Measurements from ENCODE around the gene ACY1.

ACY1 gene

DNA sequence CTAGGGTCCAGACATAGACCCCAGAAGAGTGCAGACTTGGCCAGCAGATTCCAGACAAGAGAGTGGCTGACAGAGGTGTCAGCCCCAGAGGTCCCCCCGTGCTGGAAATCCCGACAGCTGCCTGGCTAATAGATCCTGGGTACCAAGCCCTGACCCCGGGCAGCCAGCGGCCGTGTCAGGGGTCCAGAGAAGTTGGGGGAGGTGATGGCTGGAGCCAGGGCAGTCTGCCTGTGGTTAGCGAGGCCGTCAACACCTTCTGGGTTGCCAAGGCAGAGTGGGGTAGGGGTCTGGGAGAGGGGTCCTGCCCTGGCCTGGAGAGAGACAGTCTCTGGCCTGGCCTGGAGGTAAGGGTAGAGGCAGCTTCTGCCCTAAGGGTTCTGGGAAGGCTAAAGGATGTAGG is 37.5 kb downstream of the ACY1 start:
- Histone ChIP-seq H3K27me3 (ENCODE audit: insufficient read depth, low read length) (no peaks in the 10 kb centered on the region), H3K9ac (ENCODE audit: low read depth, low read length) (no peak overlapping the region), H3K9me3 (ENCODE audit: insufficient read depth, low read depth, low read length) (no peaks in the 10 kb centered on the region), H3K4me1 (ENCODE audit: insufficient read depth, low read length) (no peaks in the 10 kb centered on the region), H3K36me3 (ENCODE audit: insufficient read depth, low read depth, low read length) (no peaks in the 10 kb centered on the region), H3K4me3 (ENCODE audit: low read length) (no peak overlapping the region), H3K27ac (ENCODE audit: low read length) (no peak overlapping the region)

DNA sequence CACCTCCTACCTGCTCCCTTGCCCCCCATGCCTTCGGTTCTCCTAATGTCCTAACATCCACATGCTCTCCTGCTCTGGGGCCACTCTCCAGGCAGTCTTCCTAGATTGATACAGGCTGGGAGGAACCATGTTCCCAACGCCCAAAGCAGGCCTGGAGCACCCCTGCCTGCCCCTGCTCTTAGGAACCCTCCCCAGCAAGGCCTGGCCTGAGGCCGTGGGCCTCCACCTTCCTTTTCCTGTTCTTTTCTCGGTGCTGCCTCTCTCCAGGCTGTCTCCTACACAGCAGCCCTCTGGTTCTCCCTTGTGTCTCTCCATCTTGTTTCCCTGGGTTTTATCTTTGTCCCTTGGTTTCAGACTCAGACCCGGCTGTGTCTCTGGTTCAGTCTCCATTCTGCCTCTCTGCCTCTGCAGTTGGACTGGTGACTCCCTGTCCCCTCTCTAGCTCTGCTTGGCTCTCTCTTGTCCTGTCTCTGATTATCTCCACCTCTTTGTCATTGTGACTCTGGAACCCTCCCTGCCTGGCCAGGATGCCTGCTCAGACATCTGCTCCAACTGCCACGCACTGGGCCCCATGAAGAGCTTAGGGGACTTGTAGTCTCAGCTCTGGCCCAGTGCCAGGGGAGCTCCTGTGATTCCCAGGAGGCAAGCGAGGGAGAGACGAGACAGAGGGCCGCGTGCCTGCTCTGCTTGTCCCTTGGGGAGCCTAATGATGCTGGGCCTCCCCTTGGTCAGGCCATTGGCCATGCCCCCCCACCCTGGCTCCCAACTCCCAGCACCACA is 38.3 kb downstream of the ACY1 start:
- H3K27ac ChIP-seq (ENCODE audit: low read length) = no peak overlapping the region

DNA sequence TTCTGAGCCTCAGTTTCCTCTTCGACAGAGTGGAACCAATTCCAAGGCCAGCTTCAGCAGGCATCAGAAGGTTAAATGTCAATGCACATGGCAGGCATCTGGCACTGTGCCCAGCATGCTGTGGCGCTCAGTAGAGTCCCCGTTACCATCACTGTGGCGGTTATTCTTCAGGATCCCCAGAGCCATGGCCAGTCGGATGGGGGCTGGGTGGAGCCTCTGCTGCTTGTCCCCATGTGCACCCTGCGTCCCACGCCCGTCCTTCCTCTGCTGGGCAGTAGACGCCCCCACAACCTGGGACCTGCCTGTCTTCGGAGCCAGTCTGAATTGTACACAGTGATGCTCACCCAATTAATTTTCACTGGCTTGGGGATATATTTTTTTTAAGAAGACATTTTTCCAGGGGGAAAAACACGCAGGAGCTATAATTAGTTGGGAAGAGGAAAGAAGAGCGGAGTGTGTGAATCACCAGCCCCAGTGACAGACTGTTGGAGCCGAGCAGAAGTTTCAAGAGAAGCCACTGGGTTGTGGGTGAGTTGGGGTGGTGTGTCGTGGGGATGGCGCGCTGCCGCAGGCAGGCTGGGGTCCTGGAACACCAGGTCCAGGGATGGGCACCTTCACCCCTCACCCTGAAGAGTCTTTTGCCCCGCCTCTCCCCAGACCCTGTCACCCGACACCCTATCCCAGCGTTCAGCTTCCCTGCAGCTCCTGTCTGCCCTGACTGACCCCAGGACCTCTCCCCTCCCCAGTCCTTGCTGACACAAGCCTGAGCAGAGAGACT is 39.2 kb downstream of the ACY1 start:
- Histone ChIP-seq H3K9me3 (ENCODE audit: insufficient read depth, low read depth, low read length) (no peaks in the 10 kb centered on the region), H3K27me3 (ENCODE audit: insufficient read depth, low read length) (no peaks in the 10 kb centered on the region), H3K36me3 (ENCODE audit: insufficient read depth, low read depth, low read length) (no peaks in the 10 kb centered on the region), H3K4me3 (ENCODE audit: low read length) (no peak overlapping the region), H3K27ac (ENCODE audit: low read length) (no peak overlapping the region), H3K9ac (ENCODE audit: low read depth, low read length) (no peak overlapping the region), H3K4me1 (ENCODE audit: insufficient read depth, low read length) (no peaks in the 10 kb centered on the region)

More for the DNA sequence above, 38.3 kb downstream of the ACY1 start:
- H3K9me3 ChIP-seq (ENCODE audit: insufficient read depth, low read depth, low read length) = no peaks in the 10 kb centered on the region
- no peak overlapping the region for H3K4me3 ChIP-seq (ENCODE audit: low read length)
- H3K9ac ChIP-seq (ENCODE audit: low read depth, low read length) = no peak overlapping the region
- no peaks in the 10 kb centered on the region for H3K4me1 ChIP-seq (ENCODE audit: insufficient read depth, low read length)
- no peaks in the 10 kb centered on the region for H3K27me3 ChIP-seq (ENCODE audit: insufficient read depth, low read length)
- no peaks in the 10 kb centered on the region for H3K36me3 ChIP-seq (ENCODE audit: insufficient read depth, low read depth, low read length)

DNA sequence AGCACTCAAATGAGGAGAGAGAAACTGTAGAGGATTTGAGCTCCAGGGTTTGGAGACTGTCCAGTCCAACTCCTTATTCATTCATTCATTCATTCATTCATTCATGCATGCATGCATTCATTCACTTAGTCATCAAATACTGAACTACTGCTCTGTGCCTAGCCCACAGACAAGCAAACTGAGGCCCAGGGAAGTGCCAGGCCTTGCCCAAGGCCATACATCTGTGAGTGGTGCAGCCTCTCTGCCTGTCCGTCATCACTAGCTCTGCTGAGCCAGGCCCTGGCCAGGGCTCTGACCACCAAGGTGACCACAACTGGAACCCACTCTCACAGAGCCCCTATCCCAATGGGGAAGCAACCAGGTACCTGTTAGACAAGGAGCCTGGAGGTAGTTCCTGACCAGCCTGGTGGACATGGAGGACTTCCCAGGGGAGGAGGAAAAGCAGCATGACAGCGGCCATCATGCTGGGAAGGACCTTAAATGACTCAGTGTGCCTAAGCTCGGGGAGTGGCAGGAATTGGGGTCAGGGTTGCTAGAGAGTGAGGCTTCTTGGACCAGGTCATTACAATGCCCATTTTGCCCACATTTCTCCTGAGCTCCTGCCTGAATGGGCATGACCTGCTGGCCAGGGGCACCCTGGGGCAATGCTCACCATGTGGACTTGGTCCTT is 39.9 kb downstream of the ACY1 start:
- Histone ChIP-seq H3K4me1 (ENCODE audit: insufficient read depth, low read length) (no peaks in the 10 kb centered on the region), H3K9ac (ENCODE audit: low read depth, low read length) (no peak overlapping the region), H3K27me3 (ENCODE audit: insufficient read depth, low read length) (no peaks in the 10 kb centered on the region), H3K27ac (ENCODE audit: low read length) (no peak overlapping the region), H3K4me3 (ENCODE audit: low read length) (no peak overlapping the region), H3K36me3 (ENCODE audit: insufficient read depth, low read depth, low read length) (no peaks in the 10 kb centered on the region), H3K9me3 (ENCODE audit: insufficient read depth, low read depth, low read length) (no peaks in the 10 kb centered on the region)

DNA sequence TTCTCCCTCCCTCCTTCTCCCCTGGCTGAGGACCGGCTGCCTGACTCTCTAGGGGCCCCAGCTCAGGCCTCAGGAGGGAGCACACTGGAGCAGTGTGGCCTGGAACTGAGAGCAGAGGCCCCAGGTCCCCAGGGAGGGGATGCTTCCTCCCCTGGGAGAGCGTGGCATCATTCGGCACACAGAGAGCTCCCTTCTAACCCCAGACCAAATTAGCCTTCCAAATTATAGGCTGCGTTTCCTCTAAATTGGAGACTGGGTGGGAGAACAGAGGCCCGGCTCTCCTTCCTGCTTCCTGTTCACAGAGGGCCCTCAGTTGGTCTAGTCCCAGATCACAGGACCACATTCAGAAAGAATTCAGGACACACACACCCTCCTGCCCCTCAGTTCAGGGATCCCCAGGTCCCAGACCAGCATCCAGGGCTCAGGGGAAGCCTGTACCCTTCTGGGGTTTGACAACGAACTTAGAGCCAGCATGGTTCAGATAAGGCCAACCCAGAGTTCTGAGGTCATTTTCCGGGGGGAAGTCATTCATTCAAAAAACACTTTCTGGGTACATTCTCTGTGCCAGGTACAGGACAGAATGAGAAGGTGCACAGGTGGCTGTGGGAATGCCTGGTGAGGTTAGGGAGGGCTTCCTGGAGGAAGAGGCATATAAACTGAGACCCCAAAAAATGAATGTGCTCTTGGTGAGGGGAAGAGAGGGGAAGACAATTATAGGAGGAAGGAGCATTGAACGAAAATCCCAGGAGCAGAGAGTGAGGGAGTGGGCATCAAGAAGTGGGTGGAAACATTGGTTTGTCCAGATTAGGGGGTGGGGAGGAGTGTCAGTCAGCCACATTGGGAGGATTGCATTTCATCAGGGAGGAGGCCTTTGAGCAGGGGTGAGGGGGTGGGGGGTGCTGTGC is 40.8 kb downstream of the ACY1 start:
- Histone ChIP-seq H3K27me3 (ENCODE audit: insufficient read depth, low read length) (no peaks in the 10 kb centered on the region), H3K4me1 (ENCODE audit: insufficient read depth, low read length) (no peaks in the 10 kb centered on the region), H3K27ac (ENCODE audit: low read length) (no peak overlapping the region), H3K36me3 (ENCODE audit: insufficient read depth, low read depth, low read length) (no peaks in the 10 kb centered on the region), H3K9me3 (ENCODE audit: insufficient read depth, low read depth, low read length) (no peaks in the 10 kb centered on the region), H3K9ac (ENCODE audit: low read depth, low read length) (no peak overlapping the region), H3K4me3 (ENCODE audit: low read length) (no peak overlapping the region)

DNA sequence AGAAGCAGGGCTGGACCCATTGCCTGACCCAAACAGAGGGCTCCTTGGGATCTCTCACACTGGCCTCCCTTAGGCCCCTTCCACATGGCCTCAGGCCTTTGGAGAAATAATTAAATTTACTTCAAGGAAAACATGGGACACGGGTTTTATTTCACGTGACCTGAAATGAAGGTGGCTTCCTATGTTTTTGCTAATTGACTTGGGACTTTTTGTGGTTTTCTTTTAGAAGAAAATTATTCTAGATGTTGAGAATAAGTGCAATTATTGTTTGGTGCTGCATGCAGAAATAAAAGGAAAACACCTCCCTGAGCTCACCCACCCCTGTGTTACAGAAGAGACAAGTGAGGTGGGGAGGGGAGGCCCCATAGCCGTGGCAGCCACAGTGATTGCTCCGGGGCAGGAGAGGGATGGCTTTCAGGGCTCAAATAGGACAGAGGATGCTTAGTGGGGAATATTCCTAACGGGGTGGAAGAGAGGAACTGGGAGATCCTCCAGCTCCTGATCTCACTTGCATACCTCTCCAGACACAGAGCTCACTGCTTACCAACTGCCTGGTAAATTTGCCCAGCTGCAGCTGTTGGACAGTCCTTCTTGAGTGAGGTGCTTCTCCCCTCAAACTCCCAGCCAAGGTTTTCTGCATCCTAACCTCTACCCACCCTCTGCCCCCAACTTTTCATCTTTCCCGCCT is 41.6 kb downstream of the ACY1 start:
- H3K9me3 ChIP-seq (ENCODE audit: insufficient read depth, low read depth, low read length) = no peaks in the 10 kb centered on the region
- no peaks in the 10 kb centered on the region for H3K4me1 ChIP-seq (ENCODE audit: insufficient read depth, low read length)
- H3K9ac ChIP-seq (ENCODE audit: low read depth, low read length) = no peak overlapping the region
- H3K27me3 ChIP-seq (ENCODE audit: insufficient read depth, low read length) = no peaks in the 10 kb centered on the region
- no peaks in the 10 kb centered on the region for H3K36me3 ChIP-seq (ENCODE audit: insufficient read depth, low read depth, low read length)
- no peak overlapping the region for H3K4me3 ChIP-seq (ENCODE audit: low read length)
- no peak overlapping the region for H3K27ac ChIP-seq (ENCODE audit: low read length)

DNA sequence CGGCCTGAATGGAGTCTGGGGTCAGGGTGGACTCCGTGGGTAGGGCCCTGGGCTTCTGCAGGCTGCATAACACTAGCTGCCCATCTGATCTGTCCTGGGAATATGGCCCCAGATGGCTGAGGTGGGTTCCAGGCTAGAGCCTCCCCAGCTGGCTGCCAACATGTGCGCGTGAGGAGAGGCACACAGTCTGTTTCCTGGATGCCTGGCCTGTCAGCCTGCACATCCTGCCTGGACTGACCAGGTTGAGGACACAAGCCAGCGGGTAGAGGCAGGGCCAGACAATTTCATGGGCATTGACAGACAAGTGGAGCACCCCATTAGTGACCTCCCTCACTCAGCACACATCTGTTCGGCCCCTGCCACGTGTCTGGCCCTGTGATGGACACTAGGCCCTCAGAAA is 42.1 kb downstream of the ACY1 start:
- Histone ChIP-seq H3K27me3 (ENCODE audit: insufficient read depth, low read length) (no peaks in the 10 kb centered on the region), H3K9me3 (ENCODE audit: insufficient read depth, low read depth, low read length) (no peaks in the 10 kb centered on the region), H3K4me3 (ENCODE audit: low read length) (no peak overlapping the region), H3K9ac (ENCODE audit: low read depth, low read length) (no peak overlapping the region), H3K36me3 (ENCODE audit: insufficient read depth, low read depth, low read length) (no peaks in the 10 kb centered on the region), H3K27ac (ENCODE audit: low read length) (no peak overlapping the region), H3K4me1 (ENCODE audit: insufficient read depth, low read length) (no peaks in the 10 kb centered on the region)

DNA sequence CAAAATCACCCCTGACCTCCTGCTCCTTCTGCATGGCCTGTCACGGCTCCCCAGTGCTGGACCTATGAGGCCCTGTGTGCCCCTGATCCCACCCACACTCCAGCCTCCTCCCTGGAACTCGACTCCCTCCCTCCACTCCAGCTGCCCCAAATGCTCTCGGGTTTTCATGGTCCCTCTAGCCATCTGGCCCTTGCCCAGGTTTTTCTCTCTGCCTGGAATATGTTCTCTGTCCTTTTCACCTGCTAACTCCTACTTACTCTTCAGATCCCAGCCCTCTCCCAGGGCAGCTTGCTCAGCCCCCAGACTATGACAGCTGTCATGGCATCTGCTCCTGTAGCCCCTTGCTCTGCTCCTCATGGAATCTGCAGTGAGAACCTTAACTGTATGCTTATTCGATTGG is 42.7 kb downstream of the ACY1 start:
- H3K4me3 ChIP-seq (ENCODE audit: low read length) = no peak overlapping the region
- no peaks in the 10 kb centered on the region for H3K4me1 ChIP-seq (ENCODE audit: insufficient read depth, low read length)
- H3K36me3 ChIP-seq (ENCODE audit: insufficient read depth, low read depth, low read length) = no peaks in the 10 kb centered on the region
- H3K27ac ChIP-seq (ENCODE audit: low read length) = no peak overlapping the region
- no peaks in the 10 kb centered on the region for H3K9me3 ChIP-seq (ENCODE audit: insufficient read depth, low read depth, low read length)
- no peak overlapping the region for H3K9ac ChIP-seq (ENCODE audit: low read depth, low read length)
- no peaks in the 10 kb centered on the region for H3K27me3 ChIP-seq (ENCODE audit: insufficient read depth, low read length)

DNA sequence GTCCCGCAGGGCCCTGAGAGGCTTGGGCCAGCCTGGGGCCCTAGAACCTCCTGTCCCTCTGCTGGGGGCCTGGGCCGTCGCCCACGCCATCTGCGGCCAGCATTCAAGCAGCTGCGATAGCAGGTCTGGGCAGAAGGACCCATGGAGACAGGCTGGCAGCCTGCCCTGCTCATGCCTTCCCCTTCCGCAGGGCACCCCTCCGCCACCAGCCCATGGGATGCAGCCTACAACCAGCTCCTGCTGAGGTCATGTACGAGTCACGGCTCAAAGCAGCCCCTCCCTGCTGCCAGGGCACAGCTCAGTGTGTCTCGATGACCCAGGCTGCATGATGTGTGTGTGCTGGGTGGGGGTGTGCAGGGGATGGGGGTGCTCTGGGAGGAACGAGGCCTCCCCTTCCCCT is 45.2 kb downstream of the ACY1 start:
- H3K9ac ChIP-seq (ENCODE audit: low read depth, low read length) = no peak overlapping the region
- no peak overlapping the region for H3K4me3 ChIP-seq (ENCODE audit: low read length)
- H3K4me1 ChIP-seq (ENCODE audit: insufficient read depth, low read length) = no peaks in the 10 kb centered on the region
- H3K36me3 ChIP-seq (ENCODE audit: insufficient read depth, low read depth, low read length) = no peaks in the 10 kb centered on the region
- H3K27me3 ChIP-seq (ENCODE audit: insufficient read depth, low read length) = no peaks in the 10 kb centered on the region
- no peaks in the 10 kb centered on the region for H3K9me3 ChIP-seq (ENCODE audit: insufficient read depth, low read depth, low read length)
- H3K27ac ChIP-seq (ENCODE audit: low read length) = no peak overlapping the region

DNA sequence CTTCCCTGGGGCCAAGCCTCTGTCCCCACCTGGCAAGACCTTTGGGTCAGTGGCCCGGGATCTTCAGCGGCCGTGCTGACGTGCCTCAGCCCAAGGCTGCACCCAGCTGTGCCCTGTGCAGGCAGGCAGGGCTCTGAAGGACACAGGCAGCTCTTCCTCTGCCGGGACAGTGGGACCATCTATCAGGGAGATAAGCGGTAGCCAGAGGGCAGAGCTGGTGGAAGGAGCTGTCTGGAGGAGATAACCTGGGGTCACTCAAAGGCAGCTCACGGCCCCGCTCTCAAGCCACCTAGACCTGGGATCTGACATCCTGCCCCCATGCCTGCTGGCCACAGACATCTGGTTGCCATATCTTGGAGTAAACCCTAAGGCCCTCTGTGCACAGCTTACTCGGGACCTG is 45.7 kb downstream of the ACY1 start:
- no peak overlapping the region for H3K27ac ChIP-seq (ENCODE audit: low read length)
- no peaks in the 10 kb centered on the region for H3K4me1 ChIP-seq (ENCODE audit: insufficient read depth, low read length)
- H3K36me3 ChIP-seq (ENCODE audit: insufficient read depth, low read depth, low read length) = no peaks in the 10 kb centered on the region

DNA sequence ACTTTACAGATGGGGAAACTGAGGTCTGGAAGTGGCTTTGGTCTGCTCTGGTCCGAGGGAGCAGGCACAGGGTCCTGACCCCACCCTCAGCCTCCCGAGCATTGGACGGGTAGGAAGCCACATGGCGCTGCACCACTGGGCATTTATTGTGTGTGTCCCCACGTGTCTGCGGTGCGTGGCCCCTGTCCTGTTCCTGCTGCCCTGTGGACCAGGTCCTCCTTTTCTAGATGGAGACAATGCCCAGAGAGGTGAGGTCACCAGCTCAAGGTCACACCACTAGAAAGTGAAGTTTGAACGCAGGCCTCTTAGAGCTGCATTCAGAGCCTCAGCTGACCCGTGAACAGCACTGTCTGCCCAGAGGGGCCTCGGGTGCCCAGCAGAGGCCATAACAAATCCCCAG is 46.2 kb downstream of the ACY1 start:
- no peaks in the 10 kb centered on the region for H3K9me3 ChIP-seq (ENCODE audit: insufficient read depth, low read depth, low read length)
- H3K27me3 ChIP-seq (ENCODE audit: insufficient read depth, low read length) = no peaks in the 10 kb centered on the region
- H3K9ac ChIP-seq (ENCODE audit: low read depth, low read length) = no peak overlapping the region; the same call in 1 of the 2 replicates
- no peak overlapping the region for H3K4me3 ChIP-seq (ENCODE audit: low read length)
- H3K4me1 ChIP-seq (ENCODE audit: insufficient read depth, low read length) = no peaks in the 10 kb centered on the region
- H3K27ac ChIP-seq (ENCODE audit: low read length) = no peak overlapping the region
- H3K36me3 ChIP-seq (ENCODE audit: insufficient read depth, low read depth, low read length) = no peaks in the 10 kb centered on the region

More for the DNA sequence above, 45.7 kb downstream of the ACY1 start:
- Histone ChIP-seq H3K9me3 (ENCODE audit: insufficient read depth, low read depth, low read length) (no peaks in the 10 kb centered on the region), H3K4me3 (ENCODE audit: low read length) (no peak overlapping the region), H3K27me3 (ENCODE audit: insufficient read depth, low read length) (no peaks in the 10 kb centered on the region), H3K9ac (ENCODE audit: low read depth, low read length) (no peak overlapping the region; the same call in 1 of the 2 replicates)
